ENCODE measurements around the gene ARHGAP22. TPM values are rescaled to one million over a fixed set of nuclear protein-coding genes. Genes with fewer than 3 reads are reported as not detected.

Gene ARHGAP22
- total RNA-seq, 1 experiment from 2014 or later, result 9.9 TPM

GRCh38 chr10:48442809-48443177, 162.1 kb downstream of the ARHGAP22 start:
- ATAC-seq (no peak), DNase-seq (ENCODE audit: low read depth, low spot score) (no peak)
- no peak overlapping the region for H2AFZ ChIP-seq (ENCODE audit: low read depth, low read length, poor library complexity, severe bottlenecking)
- BruUV-seq (replicated peaks), result no TSS peak
- H4K20me1 ChIP-seq (ENCODE audit: insufficient read depth), result no peaks in the 10 kb centered on the region
- TF ChIP-seq ELF1 (IDR thresholded peaks at IDR 0.05; ENCODE audit: borderline replicate concordance, low read depth) (no peak), RAD21 (IDR thresholded peaks at IDR 0.05; ENCODE audit: low read depth) (no peak), ZBTB33 (IDR thresholded peaks at IDR 0.05; ENCODE audit: extremely low read depth, insufficient replicate concordance, low read length) (no peak), EZH2 (IDR thresholded peaks at IDR 0.05) (no peak)
- TF ChIP-seq, protein P1, sequence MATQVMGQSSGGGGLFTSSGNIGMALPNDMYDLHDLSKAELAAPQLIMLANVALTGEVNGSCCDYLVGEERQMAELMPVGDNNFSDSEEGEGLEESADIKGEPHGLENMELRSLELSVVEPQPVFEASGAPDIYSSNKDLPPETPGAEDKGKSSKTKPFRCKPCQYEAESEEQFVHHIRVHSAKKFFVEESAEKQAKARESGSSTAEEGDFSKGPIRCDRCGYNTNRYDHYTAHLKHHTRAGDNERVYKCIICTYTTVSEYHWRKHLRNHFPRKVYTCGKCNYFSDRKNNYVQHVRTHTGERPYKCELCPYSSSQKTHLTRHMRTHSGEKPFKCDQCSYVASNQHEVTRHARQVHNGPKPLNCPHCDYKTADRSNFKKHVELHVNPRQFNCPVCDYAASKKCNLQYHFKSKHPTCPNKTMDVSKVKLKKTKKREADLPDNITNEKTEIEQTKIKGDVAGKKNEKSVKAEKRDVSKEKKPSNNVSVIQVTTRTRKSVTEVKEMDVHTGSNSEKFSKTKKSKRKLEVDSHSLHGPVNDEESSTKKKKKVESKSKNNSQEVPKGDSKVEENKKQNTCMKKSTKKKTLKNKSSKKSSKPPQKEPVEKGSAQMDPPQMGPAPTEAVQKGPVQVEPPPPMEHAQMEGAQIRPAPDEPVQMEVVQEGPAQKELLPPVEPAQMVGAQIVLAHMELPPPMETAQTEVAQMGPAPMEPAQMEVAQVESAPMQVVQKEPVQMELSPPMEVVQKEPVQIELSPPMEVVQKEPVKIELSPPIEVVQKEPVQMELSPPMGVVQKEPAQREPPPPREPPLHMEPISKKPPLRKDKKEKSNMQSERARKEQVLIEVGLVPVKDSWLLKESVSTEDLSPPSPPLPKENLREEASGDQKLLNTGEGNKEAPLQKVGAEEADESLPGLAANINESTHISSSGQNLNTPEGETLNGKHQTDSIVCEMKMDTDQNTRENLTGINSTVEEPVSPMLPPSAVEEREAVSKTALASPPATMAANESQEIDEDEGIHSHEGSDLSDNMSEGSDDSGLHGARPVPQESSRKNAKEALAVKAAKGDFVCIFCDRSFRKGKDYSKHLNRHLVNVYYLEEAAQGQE (IDR thresholded peaks at IDR 0.05; ENCODE audit: low read depth), result no peak
- no peak overlapping the region for H3K4me2 ChIP-seq (ENCODE audit: low read length)
- H3K4me1 ChIP-seq (ENCODE audit: control insufficient read depth in 1 of 2, insufficient read depth in 2 of 2, low read length in 2 of 2), result no peaks in the 10 kb centered on the region
- ChIA-PET POLR2A (no interaction called here), RAD21 (ENCODE audit: low non-redundant PET in 1 of 2, low total read pairs in 2 of 2, uncharacterized antibody in 2 of 2, unreplicated experiment in 2 of 2) (no interaction called here), CTCF (no interaction called here)
- H3K9ac ChIP-seq (ENCODE audit: low read length), result no peak overlapping the region
- intact Hi-C loops (cut with micrococcal nuclease), result no loop called here
- no peaks in the 10 kb centered on the region for H3K27me3 ChIP-seq (ENCODE audit: insufficient read depth, low read length)
- H3K36me3 ChIP-seq (ENCODE audit: control insufficient read depth in 1 of 2, insufficient read depth in 2 of 2, low read length in 2 of 2), result no peaks in the 10 kb centered on the region
- H3K4me3 ChIP-seq (replicated peaks in 1 of 2; ENCODE audit: low read depth in 1 of 2, low read length in 2 of 2), result no peak overlapping the region
- H3K27ac ChIP-seq (ENCODE audit: low read depth, low read length), result no peak overlapping the region
- H3K79me2 ChIP-seq (ENCODE audit: insufficient read depth, low read length), result no peaks in the 10 kb centered on the region
- H3K9me2 ChIP-seq (ENCODE audit: insufficient read depth), result no peaks in the 10 kb centered on the region
- H3K9me3 ChIP-seq (ENCODE audit: control insufficient read depth in 1 of 2, insufficient read depth in 1 of 2, low read depth in 1 of 2, low read length in 2 of 2), result no peaks in the 10 kb centered on the region

All from HCT116 (cell line).